GM13977 (cell line): ENCODE measurements around the gene TMED5.
"Not testable (repeated sequence)": the region's sequence is repeated elsewhere in the genome, so short reads cannot be mapped to it uniquely, and the experiment has no call there.

ENCODE experiments used
- DNase-seq: peaks from one replicate; pipeline ENCODE4 v3.0.0; 2012; ENCODE audit warnings: low spot score
- CTCF ChIP-seq: IDR thresholded peaks from 2 replicates; pipeline ENCODE4 v1.5.1; 2012; ENCODE audit warnings: mild to moderate bottlenecking, control low read depth; ENCODE audit not compliant: insufficient read depth; ENCODE audit errors: extremely low read depth, missing control alignments
- in situ Hi-C: fragments of 300-500 bp; cut with MboI; formaldehyde crosslinking; loops from one replicate; pipeline ENCODE4 v1.12.0; 2022; ENCODE audit warnings: low sequenced_read_pairs, low pct_unique_long_range_greater_than_20kb, mixed read lengths, inconsistent platforms; ENCODE audit not compliant: unreplicated experiment

Gene TMED5

GRCh38 chr1:93172778-93173177, 7.4 kb downstream of the TMED5 start:
- DNase-seq: no peak
- in situ Hi-C loops: no loop called here
- no peak for TF ChIP-seq CTCF

- no peak for TF ChIP-seq CTCF
- no peak for DNase-seq
- in situ Hi-C loops: no loop called here
These were observed 8.6 kb downstream of the TMED5 start for GRCh38 chr1:93171549-93172034.

- in situ Hi-C loops, DNase-seq: not testable (repeated sequence)
These were observed 10.0 kb downstream of the TMED5 start for GRCh38 chr1:93170141-93170678.

- TF ChIP-seq CTCF: no peak
- DNase-seq: no peak
- in situ Hi-C loops: no loop called here
These were observed 13.2 kb downstream of the TMED5 start for GRCh38 chr1:93167006-93167405.

- DNase-seq, in situ Hi-C loops: not testable (repeated sequence)
These were observed 14.3 kb downstream of the TMED5 start for GRCh38 chr1:93165895-93166294.

GRCh38 chr1:93164816-93165215, 15.4 kb downstream of the TMED5 start:
- TF ChIP-seq CTCF: no peak
- in situ Hi-C loops: no loop called here
- no peak for DNase-seq

GRCh38 chr1:93163314-93163713, 16.9 kb downstream of the TMED5 start:
- DNase-seq, in situ Hi-C loops: not testable (repeated sequence)

- DNase-seq: no peak
- in situ Hi-C loops: no loop called here
- no peak for TF ChIP-seq CTCF
These were observed 20.9 kb downstream of the TMED5 start for GRCh38 chr1:93159337-93159736.
